Natural killer cell (primary cell): ENCODE measurements around the gene SIPA1L3. TPM values are rescaled to one million over a fixed set of nuclear protein-coding genes. Genes with fewer than 3 reads are reported as not detected.

Experiments
- ATAC-seq, 3 donors: fragments of 150-1000 bp in 2 of 3; fragments of 200-7000 bp in 1 of 3; cut with Tn5 transposase; 1 replicate in 1 of 3; 2 replicates in 2 of 3; pipeline ENCODE4 v1.10.0; 2021; ENCODE audit warnings: mild to moderate bottlenecking in 2 of 3, moderate library complexity in 2 of 3
- DNase-seq, 2 donors: peaks; one replicate each; pipeline versions ENCODE4 v3.0.0 to v3.0.0-alpha.2; 2013 to 2021; ENCODE audit warnings: mixed read lengths in 1 of 2
- H3K27ac ChIP-seq: one replicate; pipeline ENCODE4 v1.5.1; 2013; ENCODE audit warnings: mild to moderate bottlenecking, low read length
- H3K27me3 ChIP-seq: one replicate; pipeline ENCODE4 v1.6.1; 2013; ENCODE audit warnings: low read length; ENCODE audit not compliant: control insufficient read depth, insufficient read depth
- H3K36me3 ChIP-seq: one replicate; pipeline ENCODE4 v1.6.1; 2013; ENCODE audit warnings: low read length; ENCODE audit not compliant: control insufficient read depth, insufficient read depth
- H3K4me1 ChIP-seq: one replicate; pipeline ENCODE4 v1.6.1; 2013; ENCODE audit warnings: low read length; ENCODE audit not compliant: control insufficient read depth, insufficient read depth
- H3K4me3 ChIP-seq: one replicate; pipeline ENCODE4 v1.5.1; 2013; ENCODE audit warnings: low read length
- H3K9me3 ChIP-seq: one replicate; pipeline ENCODE4 v1.6.1; 2013; ENCODE audit warnings: low read length; ENCODE audit not compliant: control insufficient read depth, insufficient read depth
- H3K27ac Mint-ChIP-seq, 2 donors: one replicate each; pipeline ENCODE4 v1.8.0; 2022; ENCODE audit warnings: mild to moderate bottlenecking in 2 of 2, mixed read lengths in 2 of 2, moderate library complexity in 1 of 2
- H3K27me3 Mint-ChIP-seq, 2 donors: one replicate each; pipeline ENCODE4 v1.8.0; 2022; ENCODE audit warnings: low read depth in 2 of 2, mixed read lengths in 2 of 2
- H3K36me3 Mint-ChIP-seq: one replicate; pipeline ENCODE4 v1.8.0; 2022; ENCODE audit warnings: mixed read lengths
- H3K4me1 Mint-ChIP-seq, 2 donors: one replicate each; pipeline ENCODE4 v1.8.0; 2022; ENCODE audit warnings: mixed read lengths in 2 of 2
- H3K4me3 Mint-ChIP-seq: one replicate; pipeline ENCODE4 v1.8.0; 2022; ENCODE audit warnings: mild to moderate bottlenecking, moderate library complexity, mixed read lengths
- H3K9me3 Mint-ChIP-seq, 2 donors: one replicate each; pipeline ENCODE4 v1.8.0; 2022; ENCODE audit warnings: mixed read lengths in 2 of 2
- WGBS: methylation state at CpG from one replicate; pipeline ENCODE4 v1.1.7; 2013; ENCODE audit warnings: missing lambda C conversion rate; ENCODE audit not compliant: insufficient coverage; 5-methylcytosine and 5-hydroxymethylcytosine counted together
- intact Hi-C: fragments of 100-400 bp; cut with micrococcal nuclease; formaldehyde crosslinking; loops from one replicate; pipeline ENCODE4 v1.14.2; 2022
- total RNA-seq, 4 donors: library from RNA; stranded (reverse); fragments of 120-200 nt in 1 of 4; gene quantifications; one replicate each; pipeline versions ENCODE4 v1.2.3 to v1.2.4, GENCODE V29; 2013 to 2022
- TF ChIP-seq, protein P1 (sequence below): fragments of 200-600 bp; IDR thresholded peaks from one replicate; pipeline ENCODE4 v1.8.0; 2022; ENCODE audit warnings: antibody characterized with exemption

The SIPA1L3 gene
- total RNA-seq, 3 donors from 2014 or later (not counting 1 experiment from before 2014, with no cell fraction given) = 34.4 to 35.8 (median 35.4) TPM

DNA sequence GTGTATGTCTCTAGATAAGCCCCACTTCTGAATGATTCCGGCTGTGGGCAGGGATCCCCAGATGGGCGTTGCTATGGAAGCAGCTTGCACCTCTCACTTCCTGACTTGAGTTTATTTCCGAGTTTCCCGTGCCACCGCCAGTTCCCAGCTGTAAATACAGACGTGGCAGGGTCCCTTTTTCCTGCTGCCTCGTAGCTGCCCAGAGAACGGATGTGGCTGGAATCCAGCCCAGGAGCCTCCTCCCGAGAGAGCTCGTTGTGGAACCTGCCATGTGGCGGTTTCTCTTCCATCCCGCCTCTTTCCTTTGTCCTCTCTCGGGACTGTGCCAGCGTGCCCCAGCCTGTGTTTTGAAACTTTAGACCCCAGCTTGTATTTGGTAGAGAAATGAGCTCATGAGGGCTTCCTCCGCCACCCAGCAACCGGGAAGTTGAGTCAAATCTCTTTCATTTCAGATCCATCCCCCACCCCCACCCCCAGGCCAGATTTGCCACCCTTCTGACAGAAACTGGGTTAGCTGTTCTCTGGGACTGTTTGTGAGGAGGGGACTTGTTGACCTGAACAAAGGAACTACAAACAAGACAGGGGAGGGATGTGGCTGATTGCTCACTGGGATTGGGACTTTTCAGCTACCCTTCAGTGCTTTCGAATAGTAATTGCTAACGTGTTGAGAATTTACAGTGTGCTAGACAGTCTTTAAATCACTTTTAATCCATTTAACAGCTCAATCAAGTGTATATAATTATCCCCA, 96.6 kb downstream of the SIPA1L3 start:
- 9% methylated on average over 15 of the region's 18 CpGs for WGBS
- Histone ChIP-seq H3K27me3 (no peaks in the 10 kb centered on the region), H3K4me1 (peaks cover 40% of the 10 kb centered on the region), H3K9me3 (no peaks in the 10 kb centered on the region), H3K4me3 (no peak overlapping the region), H3K36me3 (no peaks in the 10 kb centered on the region), H3K27ac (peak overlapping the region; percentile 31)
- Mint-ChIP-seq H3K36me3 (no peaks in the 10 kb centered on the region), H3K4me3 (no peak overlapping the region), H3K27ac (no peak overlapping the region), H3K4me1 (peaks cover 5 to 13% of the 10 kb centered on the region in 2 donors), H3K9me3 (no peaks in the 10 kb centered on the region), H3K27me3 (no peaks in the 10 kb centered on the region)
- peak in 1 of 2 donors; percentile 20 for DNase-seq
- TF ChIP-seq, protein P1, sequence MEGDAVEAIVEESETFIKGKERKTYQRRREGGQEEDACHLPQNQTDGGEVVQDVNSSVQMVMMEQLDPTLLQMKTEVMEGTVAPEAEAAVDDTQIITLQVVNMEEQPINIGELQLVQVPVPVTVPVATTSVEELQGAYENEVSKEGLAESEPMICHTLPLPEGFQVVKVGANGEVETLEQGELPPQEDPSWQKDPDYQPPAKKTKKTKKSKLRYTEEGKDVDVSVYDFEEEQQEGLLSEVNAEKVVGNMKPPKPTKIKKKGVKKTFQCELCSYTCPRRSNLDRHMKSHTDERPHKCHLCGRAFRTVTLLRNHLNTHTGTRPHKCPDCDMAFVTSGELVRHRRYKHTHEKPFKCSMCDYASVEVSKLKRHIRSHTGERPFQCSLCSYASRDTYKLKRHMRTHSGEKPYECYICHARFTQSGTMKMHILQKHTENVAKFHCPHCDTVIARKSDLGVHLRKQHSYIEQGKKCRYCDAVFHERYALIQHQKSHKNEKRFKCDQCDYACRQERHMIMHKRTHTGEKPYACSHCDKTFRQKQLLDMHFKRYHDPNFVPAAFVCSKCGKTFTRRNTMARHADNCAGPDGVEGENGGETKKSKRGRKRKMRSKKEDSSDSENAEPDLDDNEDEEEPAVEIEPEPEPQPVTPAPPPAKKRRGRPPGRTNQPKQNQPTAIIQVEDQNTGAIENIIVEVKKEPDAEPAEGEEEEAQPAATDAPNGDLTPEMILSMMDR = no peak
- no peak for ATAC-seq
- intact Hi-C loops = no loop called here

- DNase-seq (no peak), ATAC-seq (peak in 1 of 3 donors; percentile 5)
- H3K36me3 ChIP-seq = no peaks in the 10 kb centered on the region
- H3K27ac ChIP-seq = peak overlapping the region; percentile 31
- intact Hi-C loops = no loop called here
- WGBS = 75% methylated on average over 3 of the region's 3 CpGs
- Mint-ChIP-seq H3K9me3 (no peaks in the 10 kb centered on the region), H3K36me3 (no peaks in the 10 kb centered on the region), H3K27ac (no peak overlapping the region), H3K4me3 (no peak overlapping the region), H3K27me3 (no peaks in the 10 kb centered on the region), H3K4me1 (peaks cover 5 to 13% of the 10 kb centered on the region in 2 donors)
- no peaks in the 10 kb centered on the region for H3K9me3 ChIP-seq
- no peaks in the 10 kb centered on the region for H3K27me3 ChIP-seq
- H3K4me3 ChIP-seq = no peak overlapping the region
- H3K4me1 ChIP-seq = peaks cover 40% of the 10 kb centered on the region
- TF ChIP-seq, protein P1 = no peak
Observed at GRCh38 chr19:38004186-38004520, 97.1 kb downstream of the SIPA1L3 start.

GRCh38 chr19:38004521-38005223, 97.7 kb downstream of the SIPA1L3 start:
- Histone ChIP-seq H3K4me1 (peaks cover 42% of the 10 kb centered on the region), H3K4me3 (no peak overlapping the region), H3K27me3 (no peaks in the 10 kb centered on the region), H3K9me3 (no peaks in the 10 kb centered on the region), H3K36me3 (no peaks in the 10 kb centered on the region), H3K27ac (peak overlapping the region; percentile 31)
- WGBS = 76% methylated on average over 15 of the region's 15 CpGs
- Mint-ChIP-seq H3K27me3 (no peaks in the 10 kb centered on the region), H3K4me1 (peaks cover 5 to 15% of the 10 kb centered on the region in 2 donors), H3K27ac (no peak overlapping the region), H3K4me3 (no peak overlapping the region), H3K36me3 (no peaks in the 10 kb centered on the region), H3K9me3 (no peaks in the 10 kb centered on the region)
- ATAC-seq (peak; percentile 54 to 68 (median 61)), DNase-seq (peak in 1 of 2 donors; percentile 8)
- intact Hi-C loops = no loop called here
- TF ChIP-seq, protein P1 = no peak
